ENCODE data around the gene MSH2.

MSH2 gene

DNA sequence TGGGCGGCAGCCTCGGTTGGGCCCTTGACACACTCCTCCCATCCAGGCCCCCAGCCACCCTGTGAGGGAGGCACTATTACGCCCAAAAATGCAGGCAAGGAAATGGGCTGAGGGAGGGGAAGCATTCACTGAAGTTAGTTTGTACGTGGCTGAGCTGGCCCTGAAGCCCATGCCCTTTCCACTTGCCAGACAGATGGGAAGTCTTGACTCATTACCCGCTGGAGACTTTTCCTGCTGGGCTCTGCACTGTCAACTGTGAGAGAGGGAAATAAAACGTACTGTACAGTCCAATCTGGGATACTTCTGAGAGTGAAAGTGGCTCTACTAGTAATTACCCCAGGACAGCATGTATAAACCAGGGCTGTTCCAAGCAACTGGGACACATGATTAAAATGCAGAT is 125.9 kb downstream of the MSH2 start:
- DNase-seq (ENCODE audit: extremely low read depth in 1 of 2, low read depth in 1 of 2) = no peak

DNA sequence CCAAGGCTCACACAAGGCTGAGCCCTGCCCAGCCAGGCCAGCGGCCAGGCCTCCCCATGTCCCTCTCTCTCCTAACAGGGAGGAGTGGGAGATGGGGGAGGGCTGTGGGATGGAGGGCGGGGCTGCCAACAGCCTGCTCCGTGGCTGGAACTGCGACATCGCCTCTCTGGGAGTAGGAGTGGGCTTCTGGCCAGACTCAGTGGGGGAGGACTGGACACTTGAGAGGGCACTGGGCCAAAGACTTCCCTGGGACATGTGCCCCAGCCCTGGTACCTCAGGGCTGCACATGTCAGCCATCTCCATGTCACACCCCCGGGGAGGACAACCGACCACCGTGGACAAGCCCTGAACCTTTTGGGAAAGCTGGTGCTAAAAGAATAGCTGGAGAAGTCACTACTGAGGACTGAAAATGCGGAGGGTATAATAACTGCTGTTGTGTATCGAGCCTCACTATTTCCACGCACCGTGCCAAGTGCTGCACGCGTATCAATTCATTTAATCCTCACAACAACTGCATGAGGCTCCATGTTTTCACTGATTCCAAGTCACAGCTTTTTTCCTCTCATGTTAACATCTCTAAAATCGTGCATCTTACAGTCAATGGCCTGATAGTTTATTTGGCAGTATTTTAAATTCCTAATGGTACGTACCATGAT is 127.3 kb downstream of the MSH2 start:
- no peak for DNase-seq (ENCODE audit: extremely low read depth in 1 of 2, low read depth in 1 of 2)

DNA sequence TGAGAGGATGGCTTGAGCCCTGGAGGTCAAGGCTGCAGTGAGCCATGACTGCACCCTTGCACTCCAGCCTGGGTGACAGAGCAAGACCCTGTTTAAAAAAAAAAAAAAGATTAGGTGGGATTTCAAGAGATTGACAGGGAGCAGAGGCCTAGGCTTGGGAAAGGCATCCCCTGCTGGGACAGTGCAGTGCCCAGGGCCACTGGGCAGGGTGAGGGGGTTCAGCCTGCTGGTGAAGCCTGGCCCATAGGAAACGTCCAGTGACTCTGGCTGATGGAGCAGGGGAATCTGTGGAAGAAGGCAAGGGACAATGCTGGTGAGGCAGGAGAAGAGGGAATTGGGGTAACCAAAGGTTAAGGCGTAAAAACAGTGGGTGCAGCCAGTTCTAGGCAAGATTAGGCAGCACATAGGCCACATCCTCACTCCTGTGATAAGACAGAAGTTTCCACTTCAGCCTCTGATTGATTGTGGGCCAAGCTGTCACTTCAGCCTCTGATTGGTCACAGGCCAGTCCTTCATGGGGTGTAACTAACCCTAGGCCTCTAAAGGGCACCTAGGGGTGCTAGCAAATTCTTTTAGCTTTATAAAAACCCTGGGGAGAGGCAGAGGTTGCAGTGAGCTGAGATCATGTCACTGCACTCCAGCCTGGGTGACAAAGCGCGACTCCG is 128.6 kb downstream of the MSH2 start:
- DNase-seq (ENCODE audit: extremely low read depth in 1 of 2, low read depth in 1 of 2) = no peak
